WTC11 (cell line): Measurements from ENCODE around the gene ARHGAP10. TPM values are rescaled to one million over a fixed set of nuclear protein-coding genes. Genes with fewer than 3 reads are reported as not detected.

Source experiments
- ATAC-seq: fragments of 200-7000 bp; cut with Tn5 transposase; 2 replicates; pipeline ENCODE4 v1.10.0; 2021; ENCODE audit warnings: mild to moderate bottlenecking, moderate library complexity
- CTCF ChIA-PET: fragments of 300-600 bp; sonication (Branson Sonifier 250); formaldehyde crosslinking; loops from one replicate; lab custom pipeline; 2021; ENCODE audit warnings: antibody characterized with exemption; lab: Charles Lee
- POLR2A ChIA-PET: fragments of 350-600 bp; sonication (Branson Sonifier 250); formaldehyde crosslinking; loops from one replicate; lab custom pipeline; 2021; ENCODE audit warnings: antibody characterized with exemption; lab: Charles Lee
- DNase-seq: peaks from one replicate; pipeline ENCODE4 v3.0.0; 2021; ENCODE audit warnings: low spot score
- H3K27ac Mint-ChIP-seq: 2 replicates; pipeline ENCODE4 v1.8.0; 2021; ENCODE audit warnings: mixed read lengths
- H3K27me3 Mint-ChIP-seq: 2 replicates; pipeline ENCODE4 v1.8.0; 2021; ENCODE audit warnings: low read depth, mild to moderate bottlenecking, moderate library complexity, mixed read lengths
- H3K36me3 Mint-ChIP-seq: 2 replicates; pipeline ENCODE4 v1.8.0; 2021; ENCODE audit warnings: mixed read lengths
- H3K4me1 Mint-ChIP-seq: 2 replicates; pipeline ENCODE4 v1.8.0; 2022; ENCODE audit warnings: mixed read lengths
- H3K4me3 Mint-ChIP-seq: 2 replicates; pipeline ENCODE4 v1.8.0; 2021; ENCODE audit warnings: mild to moderate bottlenecking, moderate library complexity, mixed read lengths
- H3K9me3 Mint-ChIP-seq: 2 replicates; pipeline ENCODE4 v1.8.0; 2021; ENCODE audit warnings: mixed read lengths
- CREB1 ChIP-seq: sonication (generic); formaldehyde crosslinking; IDR thresholded peaks from 2 replicates; pipeline ENCODE4 v1.8.0; 2023; ENCODE audit warnings: mild to moderate bottlenecking, missing genetic modification reagents
- ESRRA ChIP-seq: sonication (generic); formaldehyde crosslinking; IDR thresholded peaks from 2 replicates; pipeline ENCODE4 v1.8.1; 2022; ENCODE audit warnings: mild to moderate bottlenecking, missing genetic modification reagents, borderline replicate concordance
- FOXK1 ChIP-seq: sonication (generic); formaldehyde crosslinking; IDR thresholded peaks from 2 replicates; pipeline ENCODE4 v1.8.0; 2022; ENCODE audit warnings: mild to moderate bottlenecking, moderate library complexity, missing genetic modification reagents
- KAT7 ChIP-seq: sonication (generic); formaldehyde crosslinking; IDR thresholded peaks from 2 replicates; pipeline ENCODE4 v1.8.1; 2023; ENCODE audit warnings: missing genetic modification reagents, mild to moderate bottlenecking, borderline replicate concordance
- MYBL2 ChIP-seq: sonication (generic); formaldehyde crosslinking; IDR thresholded peaks from 2 replicates; pipeline ENCODE4 v1.8.1; 2023; ENCODE audit warnings: mild to moderate bottlenecking, moderate library complexity, missing genetic modification reagents
- NFE2L1 ChIP-seq: sonication (generic); formaldehyde crosslinking; IDR thresholded peaks from 2 replicates; pipeline ENCODE4 v1.8.1; 2023; ENCODE audit warnings: missing genetic modification reagents
- NR2C2 ChIP-seq: sonication (generic); formaldehyde crosslinking; IDR thresholded peaks from 2 replicates; pipeline ENCODE4 v1.8.0; 2022; ENCODE audit warnings: mild to moderate bottlenecking, missing genetic modification reagents
- RELA ChIP-seq: sonication (generic); formaldehyde crosslinking; IDR thresholded peaks from 2 replicates; pipeline ENCODE4 v1.8.1; 2022; ENCODE audit warnings: missing genetic modification reagents, mild to moderate bottlenecking, borderline replicate concordance
- SOX15 ChIP-seq: fragments of 250-450 bp; sonication (Bioruptor Pico); IDR thresholded peaks from 2 replicates; pipeline ENCODE4 v1.9.0; 2021; ENCODE audit warnings: mild to moderate bottlenecking
- TCF7 ChIP-seq: sonication (generic); formaldehyde crosslinking; IDR thresholded peaks from 2 replicates; pipeline ENCODE4 v1.8.0; 2022; ENCODE audit warnings: mild to moderate bottlenecking, low read depth, missing genetic modification reagents, moderate library complexity
- ZNF219 ChIP-seq: sonication (generic); formaldehyde crosslinking; IDR thresholded peaks from 2 replicates; pipeline ENCODE4 v1.8.0; 2023; ENCODE audit warnings: missing genetic modification reagents, mild to moderate bottlenecking, borderline replicate concordance
- ZNF317 ChIP-seq: sonication (generic); formaldehyde crosslinking; IDR thresholded peaks from 2 replicates; pipeline ENCODE4 v1.8.1; 2023; ENCODE audit warnings: low read depth, mild to moderate bottlenecking, moderate library complexity, missing genetic modification reagents, borderline replicate concordance
- ZNF671 ChIP-seq: fragments of 250-450 bp; sonication (Bioruptor Pico); IDR thresholded peaks from 2 replicates; pipeline ENCODE4 v1.8.0; 2021; ENCODE audit warnings: mild to moderate bottlenecking
- total RNA-seq: library from RNA; stranded (reverse); gene quantifications from 3 replicates; pipeline ENCODE4 v1.2.3, GENCODE V29; 2021
- TF ChIP-seq, protein P1 (sequence below): sonication (generic); formaldehyde crosslinking; IDR thresholded peaks from 2 replicates; pipeline ENCODE4 v1.8.0; 2023; ENCODE audit warnings: mild to moderate bottlenecking, missing genetic modification reagents
- TF ChIP-seq, protein P2 (sequence below): sonication (generic); formaldehyde crosslinking; IDR thresholded peaks from 2 replicates; pipeline ENCODE4 v1.8.1; 2023; ENCODE audit warnings: mild to moderate bottlenecking, missing genetic modification reagents
- TF ChIP-seq, protein P3 (sequence below): sonication (generic); formaldehyde crosslinking; IDR thresholded peaks from 2 replicates; pipeline ENCODE4 v1.8.1; 2022; ENCODE audit warnings: low read depth, missing genetic modification reagents, borderline replicate concordance
- TF ChIP-seq, protein P4 (sequence below): sonication (generic); formaldehyde crosslinking; IDR thresholded peaks from 2 replicates; pipeline ENCODE4 v1.8.0; 2022; ENCODE audit warnings: mild to moderate bottlenecking, missing genetic modification reagents
- TF ChIP-seq, protein P5 (sequence below): fragments of 250-450 bp; sonication (Bioruptor Pico); IDR thresholded peaks from 2 replicates; pipeline ENCODE4 v1.9.0; 2021; ENCODE audit warnings: mild to moderate bottlenecking
- TF ChIP-seq, protein P6 (sequence below): sonication (generic); formaldehyde crosslinking; IDR thresholded peaks from 2 replicates; pipeline ENCODE4 v1.8.0; 2023; ENCODE audit warnings: missing genetic modification reagents, mild to moderate bottlenecking, borderline replicate concordance
- TF ChIP-seq, protein P7 (sequence below): fragments of 250-450 bp; sonication (Bioruptor Pico); IDR thresholded peaks from 2 replicates; pipeline ENCODE4 v1.9.0; 2021; ENCODE audit warnings: mild to moderate bottlenecking

ARHGAP10 gene
- total RNA-seq, 1 experiment from 2014 or later: 9.6 TPM

DNA sequence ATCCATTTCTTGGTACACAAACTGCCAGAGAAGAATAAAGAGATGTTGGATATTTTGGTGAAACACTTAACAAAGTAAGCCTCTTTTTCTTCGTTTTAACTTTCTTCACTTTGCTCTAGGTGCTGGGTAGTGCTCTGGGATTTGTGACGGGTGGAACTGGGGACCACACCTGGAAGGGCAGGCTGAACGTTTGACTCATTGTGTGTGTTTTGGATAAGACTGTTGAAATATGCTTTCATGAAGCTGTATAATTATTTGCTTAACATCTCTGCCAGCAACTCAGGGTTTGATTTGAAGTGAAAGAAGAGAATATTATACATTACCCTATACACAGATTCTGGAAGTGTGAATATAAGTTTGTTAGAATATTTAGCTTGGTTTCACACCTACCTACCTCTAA, 233.2 kb downstream of the ARHGAP10 start:
- no peaks in the 10 kb centered on the region for H3K36me3 Mint-ChIP-seq
- no peak for TF ChIP-seq MYBL2
- TF ChIP-seq ZNF219: no peak
- TF ChIP-seq, protein P1, sequence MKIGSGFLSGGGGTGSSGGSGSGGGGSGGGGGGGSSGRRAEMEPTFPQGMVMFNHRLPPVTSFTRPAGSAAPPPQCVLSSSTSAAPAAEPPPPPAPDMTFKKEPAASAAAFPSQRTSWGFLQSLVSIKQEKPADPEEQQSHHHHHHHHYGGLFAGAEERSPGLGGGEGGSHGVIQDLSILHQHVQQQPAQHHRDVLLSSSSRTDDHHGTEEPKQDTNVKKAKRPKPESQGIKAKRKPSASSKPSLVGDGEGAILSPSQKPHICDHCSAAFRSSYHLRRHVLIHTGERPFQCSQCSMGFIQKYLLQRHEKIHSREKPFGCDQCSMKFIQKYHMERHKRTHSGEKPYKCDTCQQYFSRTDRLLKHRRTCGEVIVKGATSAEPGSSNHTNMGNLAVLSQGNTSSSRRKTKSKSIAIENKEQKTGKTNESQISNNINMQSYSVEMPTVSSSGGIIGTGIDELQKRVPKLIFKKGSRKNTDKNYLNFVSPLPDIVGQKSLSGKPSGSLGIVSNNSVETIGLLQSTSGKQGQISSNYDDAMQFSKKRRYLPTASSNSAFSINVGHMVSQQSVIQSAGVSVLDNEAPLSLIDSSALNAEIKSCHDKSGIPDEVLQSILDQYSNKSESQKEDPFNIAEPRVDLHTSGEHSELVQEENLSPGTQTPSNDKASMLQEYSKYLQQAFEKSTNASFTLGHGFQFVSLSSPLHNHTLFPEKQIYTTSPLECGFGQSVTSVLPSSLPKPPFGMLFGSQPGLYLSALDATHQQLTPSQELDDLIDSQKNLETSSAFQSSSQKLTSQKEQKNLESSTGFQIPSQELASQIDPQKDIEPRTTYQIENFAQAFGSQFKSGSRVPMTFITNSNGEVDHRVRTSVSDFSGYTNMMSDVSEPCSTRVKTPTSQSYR (CRISPR knock-in tag): no peak
- TF ChIP-seq, protein P2, sequence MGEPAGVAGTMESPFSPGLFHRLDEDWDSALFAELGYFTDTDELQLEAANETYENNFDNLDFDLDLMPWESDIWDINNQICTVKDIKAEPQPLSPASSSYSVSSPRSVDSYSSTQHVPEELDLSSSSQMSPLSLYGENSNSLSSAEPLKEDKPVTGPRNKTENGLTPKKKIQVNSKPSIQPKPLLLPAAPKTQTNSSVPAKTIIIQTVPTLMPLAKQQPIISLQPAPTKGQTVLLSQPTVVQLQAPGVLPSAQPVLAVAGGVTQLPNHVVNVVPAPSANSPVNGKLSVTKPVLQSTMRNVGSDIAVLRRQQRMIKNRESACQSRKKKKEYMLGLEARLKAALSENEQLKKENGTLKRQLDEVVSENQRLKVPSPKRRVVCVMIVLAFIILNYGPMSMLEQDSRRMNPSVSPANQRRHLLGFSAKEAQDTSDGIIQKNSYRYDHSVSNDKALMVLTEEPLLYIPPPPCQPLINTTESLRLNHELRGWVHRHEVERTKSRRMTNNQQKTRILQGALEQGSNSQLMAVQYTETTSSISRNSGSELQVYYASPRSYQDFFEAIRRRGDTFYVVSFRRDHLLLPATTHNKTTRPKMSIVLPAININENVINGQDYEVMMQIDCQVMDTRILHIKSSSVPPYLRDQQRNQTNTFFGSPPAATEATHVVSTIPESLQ: no peak
- no peaks in the 10 kb centered on the region for H3K27me3 Mint-ChIP-seq
- DNase-seq (no peak), ATAC-seq (no peak)
- H3K27ac Mint-ChIP-seq: no peak overlapping the region
- no peak overlapping the region for H3K4me3 Mint-ChIP-seq
- H3K9me3 Mint-ChIP-seq: no peaks in the 10 kb centered on the region
- ChIA-PET CTCF (no interaction called here), POLR2A (no interaction called here)
- H3K4me1 Mint-ChIP-seq: peaks cover 30% of the 10 kb centered on the region

DNA sequence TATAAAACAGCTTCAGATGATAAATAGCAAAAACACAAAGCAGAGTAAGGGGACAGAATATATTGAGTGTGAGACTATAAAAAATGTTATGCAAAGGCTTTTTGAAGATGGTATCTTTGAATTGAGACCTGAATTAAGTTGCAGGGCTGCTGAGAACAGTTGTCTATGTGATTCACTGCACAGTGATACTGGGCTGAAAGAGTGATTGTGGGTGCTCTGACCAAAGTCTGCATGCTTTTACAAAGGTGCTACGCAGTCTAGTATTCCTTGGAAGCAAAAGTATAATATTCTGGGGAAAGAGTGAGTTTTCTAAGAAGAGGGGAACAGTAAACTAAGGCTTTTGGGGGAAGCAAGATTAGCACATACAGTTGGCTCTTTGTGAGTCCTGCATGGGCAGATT, 234.0 kb downstream of the ARHGAP10 start:
- no peaks in the 10 kb centered on the region for H3K36me3 Mint-ChIP-seq
- H3K4me1 Mint-ChIP-seq: peaks cover 37% of the 10 kb centered on the region
- ChIA-PET POLR2A (no interaction called here), CTCF (no interaction called here)
- H3K27ac Mint-ChIP-seq: no peak overlapping the region
- no peak for ATAC-seq
- no peak for TF ChIP-seq ZNF317
- no peak for TF ChIP-seq RELA (CRISPR knock-in tag)
- no peak for TF ChIP-seq CREB1
- TF ChIP-seq, protein P3, sequence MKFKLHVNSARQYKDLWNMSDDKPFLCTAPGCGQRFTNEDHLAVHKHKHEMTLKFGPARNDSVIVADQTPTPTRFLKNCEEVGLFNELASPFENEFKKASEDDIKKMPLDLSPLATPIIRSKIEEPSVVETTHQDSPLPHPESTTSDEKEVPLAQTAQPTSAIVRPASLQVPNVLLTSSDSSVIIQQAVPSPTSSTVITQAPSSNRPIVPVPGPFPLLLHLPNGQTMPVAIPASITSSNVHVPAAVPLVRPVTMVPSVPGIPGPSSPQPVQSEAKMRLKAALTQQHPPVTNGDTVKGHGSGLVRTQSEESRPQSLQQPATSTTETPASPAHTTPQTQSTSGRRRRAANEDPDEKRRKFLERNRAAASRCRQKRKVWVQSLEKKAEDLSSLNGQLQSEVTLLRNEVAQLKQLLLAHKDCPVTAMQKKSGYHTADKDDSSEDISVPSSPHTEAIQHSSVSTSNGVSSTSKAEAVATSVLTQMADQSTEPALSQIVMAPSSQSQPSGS: no peak
- TF ChIP-seq, protein P4, sequence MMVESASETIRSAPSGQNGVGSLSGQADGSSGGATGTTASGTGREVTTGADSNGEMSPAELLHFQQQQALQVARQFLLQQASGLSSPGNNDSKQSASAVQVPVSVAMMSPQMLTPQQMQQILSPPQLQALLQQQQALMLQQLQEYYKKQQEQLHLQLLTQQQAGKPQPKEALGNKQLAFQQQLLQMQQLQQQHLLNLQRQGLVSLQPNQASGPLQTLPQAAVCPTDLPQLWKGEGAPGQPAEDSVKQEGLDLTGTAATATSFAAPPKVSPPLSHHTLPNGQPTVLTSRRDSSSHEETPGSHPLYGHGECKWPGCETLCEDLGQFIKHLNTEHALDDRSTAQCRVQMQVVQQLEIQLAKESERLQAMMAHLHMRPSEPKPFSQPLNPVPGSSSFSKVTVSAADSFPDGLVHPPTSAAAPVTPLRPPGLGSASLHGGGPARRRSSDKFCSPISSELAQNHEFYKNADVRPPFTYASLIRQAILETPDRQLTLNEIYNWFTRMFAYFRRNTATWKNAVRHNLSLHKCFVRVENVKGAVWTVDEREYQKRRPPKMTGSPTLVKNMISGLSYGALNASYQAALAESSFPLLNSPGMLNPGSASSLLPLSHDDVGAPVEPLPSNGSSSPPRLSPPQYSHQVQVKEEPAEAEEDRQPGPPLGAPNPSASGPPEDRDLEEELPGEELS (CRISPR knock-in tag): no peak
- no peak for TF ChIP-seq FOXK1 (CRISPR knock-in tag)
- TF ChIP-seq, protein P5, sequence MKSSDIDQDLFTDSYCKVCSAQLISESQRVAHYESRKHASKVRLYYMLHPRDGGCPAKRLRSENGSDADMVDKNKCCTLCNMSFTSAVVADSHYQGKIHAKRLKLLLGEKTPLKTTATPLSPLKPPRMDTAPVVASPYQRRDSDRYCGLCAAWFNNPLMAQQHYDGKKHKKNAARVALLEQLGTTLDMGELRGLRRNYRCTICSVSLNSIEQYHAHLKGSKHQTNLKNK: no peak
- no peak for TF ChIP-seq NR2C2
- TF ChIP-seq ZNF671 (CRISPR knock-in tag): no peak
- no peak for TF ChIP-seq NFE2L1
- TF ChIP-seq KAT7: no peak
- no peak for TF ChIP-seq TCF7 (CRISPR knock-in tag)
- TF ChIP-seq, protein P6, sequence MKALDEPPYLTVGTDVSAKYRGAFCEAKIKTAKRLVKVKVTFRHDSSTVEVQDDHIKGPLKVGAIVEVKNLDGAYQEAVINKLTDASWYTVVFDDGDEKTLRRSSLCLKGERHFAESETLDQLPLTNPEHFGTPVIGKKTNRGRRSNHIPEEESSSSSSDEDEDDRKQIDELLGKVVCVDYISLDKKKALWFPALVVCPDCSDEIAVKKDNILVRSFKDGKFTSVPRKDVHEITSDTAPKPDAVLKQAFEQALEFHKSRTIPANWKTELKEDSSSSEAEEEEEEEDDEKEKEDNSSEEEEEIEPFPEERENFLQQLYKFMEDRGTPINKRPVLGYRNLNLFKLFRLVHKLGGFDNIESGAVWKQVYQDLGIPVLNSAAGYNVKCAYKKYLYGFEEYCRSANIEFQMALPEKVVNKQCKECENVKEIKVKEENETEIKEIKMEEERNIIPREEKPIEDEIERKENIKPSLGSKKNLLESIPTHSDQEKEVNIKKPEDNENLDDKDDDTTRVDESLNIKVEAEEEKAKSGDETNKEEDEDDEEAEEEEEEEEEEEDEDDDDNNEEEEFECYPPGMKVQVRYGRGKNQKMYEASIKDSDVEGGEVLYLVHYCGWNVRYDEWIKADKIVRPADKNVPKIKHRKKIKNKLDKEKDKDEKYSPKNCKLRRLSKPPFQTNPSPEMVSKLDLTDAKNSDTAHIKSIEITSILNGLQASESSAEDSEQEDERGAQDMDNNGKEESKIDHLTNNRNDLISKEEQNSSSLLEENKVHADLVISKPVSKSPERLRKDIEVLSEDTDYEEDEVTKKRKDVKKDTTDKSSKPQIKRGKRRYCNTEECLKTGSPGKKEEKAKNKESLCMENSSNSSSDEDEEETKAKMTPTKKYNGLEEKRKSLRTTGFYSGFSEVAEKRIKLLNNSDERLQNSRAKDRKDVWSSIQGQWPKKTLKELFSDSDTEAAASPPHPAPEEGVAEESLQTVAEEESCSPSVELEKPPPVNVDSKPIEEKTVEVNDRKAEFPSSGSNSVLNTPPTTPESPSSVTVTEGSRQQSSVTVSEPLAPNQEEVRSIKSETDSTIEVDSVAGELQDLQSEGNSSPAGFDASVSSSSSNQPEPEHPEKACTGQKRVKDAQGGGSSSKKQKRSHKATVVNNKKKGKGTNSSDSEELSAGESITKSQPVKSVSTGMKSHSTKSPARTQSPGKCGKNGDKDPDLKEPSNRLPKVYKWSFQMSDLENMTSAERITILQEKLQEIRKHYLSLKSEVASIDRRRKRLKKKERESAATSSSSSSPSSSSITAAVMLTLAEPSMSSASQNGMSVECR: no peak
- TF ChIP-seq ESRRA (CRISPR knock-in tag): no peak
- no peak for TF ChIP-seq MYBL2
- TF ChIP-seq, protein P7, sequence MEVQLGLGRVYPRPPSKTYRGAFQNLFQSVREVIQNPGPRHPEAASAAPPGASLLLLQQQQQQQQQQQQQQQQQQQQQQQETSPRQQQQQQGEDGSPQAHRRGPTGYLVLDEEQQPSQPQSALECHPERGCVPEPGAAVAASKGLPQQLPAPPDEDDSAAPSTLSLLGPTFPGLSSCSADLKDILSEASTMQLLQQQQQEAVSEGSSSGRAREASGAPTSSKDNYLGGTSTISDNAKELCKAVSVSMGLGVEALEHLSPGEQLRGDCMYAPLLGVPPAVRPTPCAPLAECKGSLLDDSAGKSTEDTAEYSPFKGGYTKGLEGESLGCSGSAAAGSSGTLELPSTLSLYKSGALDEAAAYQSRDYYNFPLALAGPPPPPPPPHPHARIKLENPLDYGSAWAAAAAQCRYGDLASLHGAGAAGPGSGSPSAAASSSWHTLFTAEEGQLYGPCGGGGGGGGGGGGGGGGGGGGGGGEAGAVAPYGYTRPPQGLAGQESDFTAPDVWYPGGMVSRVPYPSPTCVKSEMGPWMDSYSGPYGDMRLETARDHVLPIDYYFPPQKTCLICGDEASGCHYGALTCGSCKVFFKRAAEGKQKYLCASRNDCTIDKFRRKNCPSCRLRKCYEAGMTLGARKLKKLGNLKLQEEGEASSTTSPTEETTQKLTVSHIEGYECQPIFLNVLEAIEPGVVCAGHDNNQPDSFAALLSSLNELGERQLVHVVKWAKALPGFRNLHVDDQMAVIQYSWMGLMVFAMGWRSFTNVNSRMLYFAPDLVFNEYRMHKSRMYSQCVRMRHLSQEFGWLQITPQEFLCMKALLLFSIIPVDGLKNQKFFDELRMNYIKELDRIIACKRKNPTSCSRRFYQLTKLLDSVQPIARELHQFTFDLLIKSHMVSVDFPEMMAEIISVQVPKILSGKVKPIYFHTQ (CRISPR knock-in tag): no peak
- no peak for TF ChIP-seq SOX15 (CRISPR knock-in tag)
- H3K4me3 Mint-ChIP-seq: no peak overlapping the region
- no peaks in the 10 kb centered on the region for H3K27me3 Mint-ChIP-seq
- no peak for DNase-seq
- no peaks in the 10 kb centered on the region for H3K9me3 Mint-ChIP-seq
